NCI-H345 treated with DMSO at 0.1 percent for 48 hours (cell line): Measurements from ENCODE around the gene NSF.
"Not testable (repeated sequence)": the region's sequence is repeated elsewhere in the genome, so short reads cannot be mapped to it uniquely, and the experiment has no call there.

Experiments used
- DNase-seq: peaks from one replicate; lab custom pipeline; 2025; ENCODE audit not compliant: unreplicated experiment; lab: John Stamatoyannopoulos, UW

Gene NSF

DNA sequence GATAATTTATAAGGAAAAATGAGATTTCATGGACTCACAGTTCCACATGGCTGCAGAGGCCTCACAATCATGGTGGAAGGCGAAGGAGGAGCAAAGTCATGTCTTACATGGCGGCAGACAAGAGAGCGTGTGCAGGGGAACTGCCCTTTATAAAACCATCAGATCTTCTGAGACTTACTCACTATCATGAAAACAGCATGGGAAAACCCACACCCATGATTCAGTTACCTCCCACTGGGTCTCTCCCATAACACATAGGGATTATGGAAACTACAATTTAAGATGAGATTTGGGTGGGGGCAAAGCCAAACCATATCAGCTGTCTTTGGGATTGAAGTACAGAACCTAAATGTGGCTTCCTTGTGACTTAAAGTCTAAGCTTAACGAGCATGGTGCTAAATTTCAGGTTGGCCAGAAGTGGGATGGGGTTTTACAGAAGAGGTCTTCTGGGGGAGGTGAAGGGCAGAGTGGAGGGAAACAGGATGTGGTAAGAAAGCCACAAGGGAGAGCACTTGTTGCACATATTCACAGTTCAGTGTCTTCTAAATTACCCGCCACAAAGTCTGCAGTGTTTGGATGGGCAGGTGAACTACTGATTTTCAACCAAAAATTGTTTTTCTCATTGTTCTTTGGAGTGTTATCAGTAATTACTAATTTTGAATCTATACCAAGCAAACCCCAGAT is 38.4 kb downstream of the NSF start:
- not testable (repeated sequence) for DNase-seq

DNA sequence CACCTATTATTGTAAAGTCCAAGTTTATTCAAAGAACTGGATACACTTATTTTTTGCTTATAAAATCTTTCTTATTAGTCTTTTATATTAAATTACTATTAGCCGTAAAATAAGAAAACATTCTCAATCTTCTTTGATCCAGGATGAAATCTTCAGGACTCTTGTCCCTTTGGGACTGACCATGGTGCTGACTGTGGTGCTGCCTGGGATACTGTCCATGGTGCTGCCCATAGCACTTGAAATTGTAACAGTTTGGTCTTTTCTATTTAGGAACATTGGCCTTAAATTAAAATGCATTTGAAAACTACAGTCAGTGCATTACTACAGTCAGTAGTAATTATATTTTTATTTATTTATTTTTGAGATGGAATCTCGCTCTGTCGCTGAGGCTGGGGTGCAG is 41.7 kb downstream of the NSF start:
- not testable (repeated sequence) for DNase-seq

DNA sequence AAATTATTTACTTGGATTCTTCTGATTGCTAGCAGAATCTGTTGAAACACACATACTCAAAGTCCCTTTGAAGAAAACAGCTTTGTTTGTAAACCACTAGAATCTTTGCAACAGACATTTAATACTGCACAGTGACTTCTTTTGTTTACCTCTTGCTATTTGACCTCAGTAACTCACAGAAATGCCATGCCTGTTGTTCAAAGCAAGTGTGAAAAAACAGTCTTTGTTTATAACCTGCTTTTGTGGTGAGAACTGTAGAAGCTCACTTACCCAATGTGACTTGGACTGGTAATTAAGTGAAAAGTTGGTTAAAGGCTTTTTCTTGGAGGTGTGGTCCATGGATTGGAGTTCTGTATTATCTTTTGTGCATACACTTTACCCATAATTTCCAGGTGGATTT is 44.4 kb downstream of the NSF start:
- not testable (repeated sequence) for DNase-seq

DNA sequence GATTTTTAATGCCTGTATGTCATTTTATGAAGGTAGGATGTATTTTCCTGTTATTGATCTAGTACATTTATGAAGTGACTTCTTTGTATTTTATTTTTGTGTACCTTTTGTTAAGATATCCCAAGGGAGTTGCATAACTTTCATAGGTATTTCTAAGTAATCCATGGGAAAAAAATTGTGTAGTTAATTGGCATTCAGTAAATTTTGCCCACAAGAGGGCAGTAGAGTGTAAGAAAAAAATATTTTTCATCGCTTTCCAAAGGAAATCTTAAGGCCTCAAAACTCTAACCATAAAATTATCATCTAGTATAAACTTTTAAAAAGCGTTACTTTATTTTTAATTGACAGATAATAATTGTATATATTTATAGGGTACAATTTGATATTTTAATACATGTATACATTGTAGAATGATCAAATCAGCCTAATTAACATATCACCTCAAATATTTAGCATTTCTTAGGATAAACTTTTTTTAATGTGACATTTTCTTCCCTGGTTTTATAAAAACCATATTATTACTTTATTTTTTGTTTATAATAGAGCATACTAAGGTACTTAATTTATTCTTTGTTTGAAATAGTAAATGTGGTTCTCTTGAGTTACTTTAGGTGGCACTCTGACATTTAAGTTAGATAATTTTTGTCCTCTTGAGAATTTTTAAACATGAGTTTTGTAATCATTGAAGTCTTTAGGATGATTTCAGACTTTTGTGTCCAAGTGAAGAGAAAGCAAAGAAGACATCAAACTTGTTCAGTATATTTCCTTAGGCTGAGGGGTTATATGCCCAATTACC is 51.6 kb downstream of the NSF start:
- not testable (repeated sequence) for DNase-seq

DNA sequence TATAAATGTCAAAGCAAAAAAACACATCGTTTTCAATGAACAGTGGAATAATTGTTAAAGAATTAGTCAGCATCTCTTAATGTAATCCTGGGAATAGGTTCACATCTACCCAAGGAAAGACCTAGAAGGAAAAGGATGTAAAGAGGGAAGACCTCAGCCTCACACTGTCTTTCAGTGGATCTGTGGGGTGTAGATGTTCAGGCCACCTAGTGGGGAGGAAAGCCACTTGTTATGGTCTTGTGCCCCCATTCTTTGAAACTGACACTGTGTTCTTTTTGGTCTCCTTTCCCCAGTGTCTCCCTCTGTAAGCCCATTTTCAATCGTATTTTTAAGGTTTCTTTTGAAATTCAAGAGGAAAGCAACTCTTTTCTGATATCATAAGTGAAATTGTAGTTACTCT is 56.8 kb downstream of the NSF start:
- not testable (repeated sequence) for DNase-seq

DNA sequence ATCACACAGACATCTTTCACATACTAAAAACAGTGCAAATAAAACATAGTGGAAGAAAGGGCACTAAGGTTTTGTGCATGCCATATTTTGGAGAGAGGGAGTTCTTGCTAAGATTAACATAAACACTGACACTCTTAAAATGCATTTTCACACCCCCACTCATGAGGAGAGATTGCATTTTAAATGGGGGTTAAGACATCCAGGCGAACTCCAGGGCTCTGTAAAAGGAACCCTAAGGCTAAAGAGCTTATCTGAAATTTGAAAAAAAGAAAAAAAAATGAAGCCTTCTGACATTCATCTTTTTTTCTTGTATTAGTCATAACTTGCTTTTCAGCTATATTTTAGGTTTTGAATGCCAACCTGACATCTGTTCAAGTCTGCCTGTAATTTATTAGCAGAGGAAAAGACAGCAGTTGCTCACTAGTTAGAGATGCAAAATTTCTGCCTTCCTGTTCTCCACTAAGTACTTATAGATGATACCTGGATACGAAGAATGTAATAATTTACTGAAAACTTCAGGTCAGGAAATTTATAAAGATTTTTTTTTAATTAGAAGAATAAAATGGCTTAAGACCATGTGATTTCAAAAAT is 57.3 kb downstream of the NSF start:
- DNase-seq: not testable (repeated sequence)

DNA sequence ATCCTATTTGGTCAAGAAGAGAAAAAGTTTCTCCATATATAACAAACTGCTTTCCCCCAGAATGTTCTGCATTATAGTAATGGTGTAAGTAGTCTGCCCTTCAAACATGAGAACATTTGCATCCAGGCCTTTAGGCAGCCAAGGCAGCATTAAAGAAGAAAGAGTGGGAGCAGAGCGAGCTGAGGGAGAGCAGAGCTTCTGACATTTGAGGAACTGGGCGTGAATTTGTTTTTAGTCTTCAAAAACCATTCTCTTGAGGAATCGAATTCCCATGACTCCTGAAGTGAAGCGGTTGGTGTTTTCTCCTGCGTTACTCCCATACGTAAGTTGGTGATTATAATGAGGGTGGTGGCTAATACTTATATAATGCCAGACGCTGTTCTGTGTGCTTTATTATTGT is 58.8 kb downstream of the NSF start:
- DNase-seq: not testable (repeated sequence)

DNA sequence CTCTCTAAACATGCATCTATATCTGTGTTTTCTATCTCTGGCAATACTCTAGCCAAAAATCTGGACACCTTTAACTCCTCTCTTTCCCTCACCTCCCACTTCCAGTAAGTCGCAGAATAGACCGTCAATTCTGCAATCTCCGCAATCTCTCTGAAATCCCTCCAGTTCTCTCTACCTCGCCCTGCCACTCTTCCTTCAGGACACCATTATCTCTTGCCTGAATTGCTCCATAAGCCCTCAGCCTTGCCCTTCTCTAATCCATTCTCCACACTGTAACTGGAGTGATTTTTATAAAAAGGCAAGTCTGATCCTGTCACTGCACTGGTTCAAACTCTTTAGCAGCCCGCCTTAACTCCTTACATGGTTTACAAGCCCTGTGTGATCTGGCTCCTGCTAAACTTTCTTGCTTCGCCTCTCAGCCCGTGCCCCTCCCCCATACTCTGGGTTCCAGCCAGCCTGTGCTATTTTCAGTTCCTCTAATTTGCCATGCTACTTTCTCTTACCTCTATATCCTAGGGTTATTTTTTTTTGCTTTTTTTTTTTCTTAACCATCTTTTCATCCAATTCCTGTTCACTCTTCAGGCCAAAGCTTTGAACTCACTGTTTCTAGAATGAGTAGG is 61.7 kb downstream of the NSF start:
- not testable (repeated sequence) for DNase-seq

DNA sequence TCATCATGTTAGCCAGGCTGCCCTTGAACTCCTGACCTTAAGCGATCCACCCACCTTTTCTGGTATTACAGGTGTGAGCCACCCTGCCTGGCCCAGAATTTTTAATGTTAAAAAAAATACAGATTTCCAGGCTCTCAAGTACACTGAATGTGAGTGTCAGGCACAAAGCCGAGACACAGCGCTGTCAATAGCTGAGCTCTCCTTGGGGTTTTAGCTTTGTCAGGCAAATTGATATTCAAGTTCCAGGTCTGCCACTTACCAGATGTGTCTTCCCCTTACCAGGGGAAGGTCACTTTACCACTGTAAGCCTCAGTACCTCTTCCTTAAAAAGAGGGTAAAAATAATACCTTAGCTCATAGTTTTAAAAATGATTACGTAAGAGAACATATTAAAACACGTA is 67.8 kb downstream of the NSF start:
- not testable (repeated sequence) for DNase-seq

DNA sequence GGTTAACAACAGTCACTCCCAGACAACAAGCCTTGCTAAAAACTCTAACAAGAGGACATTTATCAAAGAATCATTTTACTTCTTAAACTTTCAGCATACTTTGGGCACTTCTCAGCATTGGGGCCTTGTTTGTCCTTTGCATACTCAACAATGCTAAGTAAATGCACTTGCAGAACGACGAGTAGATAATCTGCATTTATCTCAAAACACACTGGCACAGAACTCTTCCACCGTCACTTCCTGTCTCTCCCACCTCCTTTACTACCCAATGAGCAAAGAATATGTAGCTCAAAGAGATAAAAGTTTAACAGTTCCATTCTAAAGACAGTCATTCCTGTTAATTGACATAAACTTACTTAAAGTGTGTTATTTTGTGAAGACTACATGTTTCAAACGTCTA is 69.2 kb downstream of the NSF start:
- not testable (repeated sequence) for DNase-seq

DNA sequence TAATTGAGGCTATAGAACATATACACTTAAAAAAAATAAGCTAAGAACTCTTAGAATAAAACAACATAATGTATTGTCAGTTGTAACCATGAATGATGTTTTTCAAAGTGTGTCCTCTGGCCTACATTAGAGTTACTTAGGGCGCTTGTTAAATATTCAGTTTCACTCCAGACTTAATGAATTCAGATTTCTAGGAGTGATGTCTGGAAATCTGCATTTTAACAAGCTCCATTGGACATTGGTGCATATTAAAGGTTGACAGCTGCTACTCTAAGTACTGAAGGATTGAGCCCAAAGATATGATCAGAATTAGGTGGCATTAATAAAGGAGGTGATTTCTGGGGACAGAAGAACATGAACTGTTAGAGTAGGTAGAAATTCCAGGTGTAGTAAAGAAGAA is 72.7 kb downstream of the NSF start:
- not testable (repeated sequence) for DNase-seq

DNA sequence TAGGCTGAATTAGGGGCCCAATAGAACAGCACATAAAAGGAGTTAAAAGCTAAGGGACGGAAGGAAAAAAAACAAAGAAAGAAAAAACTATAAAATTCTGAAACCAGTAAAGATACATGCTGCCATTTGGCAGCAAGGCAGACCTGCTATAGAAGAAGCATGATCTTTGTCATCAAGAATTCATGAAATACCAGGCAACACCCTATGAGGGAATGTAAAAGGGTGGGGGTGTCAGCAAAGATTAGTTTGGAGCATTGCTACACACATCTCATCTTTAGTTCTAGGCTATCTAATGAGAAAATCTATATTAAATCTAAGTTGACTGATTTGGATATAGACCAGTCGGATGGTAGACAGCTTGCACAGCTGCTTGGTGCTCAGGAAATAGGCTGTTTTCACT is 73.1 kb downstream of the NSF start:
- DNase-seq: not testable (repeated sequence)

DNA sequence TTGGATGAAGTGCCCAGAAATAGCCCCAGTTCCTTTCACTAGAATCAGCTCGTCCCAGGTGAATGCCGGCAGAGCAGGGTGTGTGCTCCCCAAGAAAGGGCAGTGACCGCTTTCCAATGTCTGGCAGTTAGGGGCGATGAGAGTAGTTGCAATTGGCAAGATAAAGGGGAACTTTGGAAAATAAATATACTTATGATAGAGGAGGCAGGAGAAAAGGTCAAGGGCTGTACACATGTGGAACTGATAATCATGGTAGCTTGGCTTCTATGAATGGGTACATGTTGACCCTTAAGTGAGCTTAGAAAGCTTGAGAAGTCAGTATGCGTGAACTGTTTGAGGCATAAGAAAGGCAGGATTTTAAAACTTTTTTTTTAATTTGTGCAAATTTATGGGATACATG is 75.5 kb downstream of the NSF start:
- not testable (repeated sequence) for DNase-seq

DNA sequence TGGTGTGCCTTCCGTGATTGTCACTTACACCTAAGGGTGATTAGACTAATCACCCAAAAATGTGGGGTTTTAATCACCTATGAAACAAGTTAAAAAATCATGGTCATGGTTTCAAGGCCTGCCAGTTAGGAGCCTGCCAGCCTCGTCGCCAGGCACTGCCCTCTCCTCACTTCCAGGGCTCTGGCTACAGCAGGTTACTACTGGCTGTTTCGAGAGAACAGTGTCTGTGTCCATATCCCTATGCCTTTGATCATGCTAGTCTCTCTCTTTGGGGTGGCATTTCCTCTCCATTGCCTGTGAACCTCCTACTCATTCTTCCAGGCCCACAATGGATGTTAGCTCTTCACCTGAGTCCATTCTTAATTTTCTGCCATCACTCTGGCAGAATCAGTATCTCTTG is 80.3 kb downstream of the NSF start:
- not testable (repeated sequence) for DNase-seq

DNA sequence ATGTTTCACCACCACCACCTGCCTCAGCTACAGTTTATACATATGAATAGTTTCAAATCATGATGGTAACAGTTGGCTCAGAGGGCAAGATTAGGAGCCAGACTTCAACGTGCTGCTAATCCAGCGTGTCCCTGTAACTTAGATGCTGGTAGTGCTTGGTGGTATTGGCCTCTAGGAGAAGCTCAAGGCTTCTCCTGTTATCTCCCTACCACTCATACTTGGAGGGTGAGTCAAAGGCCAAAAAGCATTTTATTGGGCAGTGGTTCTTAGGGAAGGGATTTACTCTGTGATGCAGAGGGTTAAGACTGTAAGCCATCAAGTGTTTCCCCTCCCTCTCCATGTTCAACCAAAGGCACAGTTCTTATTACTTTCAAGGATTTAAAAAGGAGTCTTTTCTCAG is 82.3 kb downstream of the NSF start:
- not testable (repeated sequence) for DNase-seq

DNA sequence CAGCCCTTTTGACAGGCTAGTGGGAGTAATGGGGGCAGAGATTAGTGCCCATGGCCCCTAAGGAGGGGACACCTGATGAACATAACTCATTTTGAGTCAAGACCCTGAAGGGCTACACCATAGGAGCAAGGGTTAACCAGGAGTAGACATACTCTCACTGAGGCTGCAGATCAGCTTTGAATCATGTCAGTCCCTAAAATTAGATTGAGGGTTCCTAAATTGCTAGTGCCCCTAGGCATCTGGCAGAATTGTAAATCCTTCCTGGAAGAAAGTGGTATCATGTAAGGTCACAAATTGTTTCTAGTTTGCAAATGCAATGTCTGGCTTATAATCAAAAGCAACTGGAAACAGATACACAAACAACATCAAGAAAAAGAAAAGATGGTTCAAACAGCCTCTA is 87.3 kb downstream of the NSF start:
- not testable (repeated sequence) for DNase-seq

DNA sequence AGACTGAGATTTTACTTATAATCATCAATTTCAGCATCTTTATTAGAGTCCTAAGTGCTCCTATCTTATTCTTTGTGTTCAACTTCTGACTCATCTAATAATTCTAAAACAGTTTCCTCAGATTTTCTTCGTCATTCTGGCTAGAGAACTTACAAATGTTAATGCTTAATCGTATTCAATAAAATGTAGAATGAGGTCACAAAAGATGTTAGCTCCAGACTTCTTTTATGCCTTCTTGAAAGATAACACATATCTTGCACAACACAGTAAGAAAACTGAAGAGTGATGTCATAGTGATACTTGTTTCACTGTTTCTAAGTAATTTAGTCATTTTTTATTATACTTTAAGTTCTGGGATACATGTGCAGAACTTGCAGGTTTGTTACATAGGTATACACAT is 93.2 kb downstream of the NSF start:
- not testable (repeated sequence) for DNase-seq

DNA sequence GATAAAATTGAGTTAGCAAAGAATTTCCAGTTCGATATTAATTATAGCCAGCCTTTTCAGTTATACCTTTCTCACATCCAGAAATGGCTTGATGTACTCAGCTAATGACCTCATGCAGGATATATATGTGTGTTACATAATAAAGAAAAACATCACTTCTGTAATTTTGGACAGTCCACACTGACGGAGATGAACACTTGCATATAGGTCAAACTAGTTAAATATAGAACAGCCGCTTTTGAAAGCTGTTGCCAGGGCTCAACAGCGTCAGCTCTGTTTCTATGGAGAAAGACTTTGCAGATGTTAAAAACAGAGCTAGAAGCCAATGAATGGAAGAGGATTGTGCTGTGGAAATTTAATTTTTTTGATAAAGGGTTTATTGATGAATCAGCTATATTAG is 94.8 kb downstream of the NSF start:
- DNase-seq: not testable (repeated sequence)

DNA sequence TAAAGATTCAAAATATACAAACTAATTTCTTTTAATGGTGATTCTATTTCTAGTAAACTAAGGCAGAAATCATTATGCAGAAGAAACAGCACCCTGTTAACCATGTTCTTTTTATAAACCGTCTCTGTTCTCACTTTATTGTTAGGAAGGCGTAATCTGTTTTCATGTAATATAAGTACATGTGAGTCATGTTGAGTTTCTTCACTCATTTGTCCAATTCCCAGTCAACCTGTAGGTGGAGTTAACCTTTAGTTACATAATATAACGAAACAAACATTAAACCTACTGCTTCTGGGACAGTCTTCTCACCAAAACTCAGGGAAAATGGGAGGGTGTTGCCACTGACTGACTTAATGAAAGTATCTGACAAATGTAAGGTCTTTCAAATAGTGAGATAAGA is 101.7 kb downstream of the NSF start:
- DNase-seq: not testable (repeated sequence)

DNA sequence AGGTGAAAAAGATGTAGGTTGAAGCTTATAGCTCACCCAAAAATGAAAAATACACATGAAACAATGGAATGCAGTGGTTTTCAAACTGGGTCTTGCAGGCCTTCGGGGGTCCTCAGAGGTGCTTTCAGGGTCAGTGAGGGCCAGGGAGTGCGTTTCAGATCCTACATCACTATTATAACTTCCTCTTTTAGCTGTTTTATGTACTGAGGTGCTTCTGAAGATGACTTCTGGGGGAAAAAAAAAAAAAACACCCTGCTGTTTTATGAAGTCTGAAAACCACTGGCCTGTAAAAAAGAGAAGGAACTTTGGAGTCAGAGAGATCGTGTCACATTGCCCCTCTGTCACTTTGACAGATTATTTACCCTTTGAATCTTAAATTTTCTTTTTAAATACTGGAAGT is 102.8 kb downstream of the NSF start:
- not testable (repeated sequence) for DNase-seq

DNA sequence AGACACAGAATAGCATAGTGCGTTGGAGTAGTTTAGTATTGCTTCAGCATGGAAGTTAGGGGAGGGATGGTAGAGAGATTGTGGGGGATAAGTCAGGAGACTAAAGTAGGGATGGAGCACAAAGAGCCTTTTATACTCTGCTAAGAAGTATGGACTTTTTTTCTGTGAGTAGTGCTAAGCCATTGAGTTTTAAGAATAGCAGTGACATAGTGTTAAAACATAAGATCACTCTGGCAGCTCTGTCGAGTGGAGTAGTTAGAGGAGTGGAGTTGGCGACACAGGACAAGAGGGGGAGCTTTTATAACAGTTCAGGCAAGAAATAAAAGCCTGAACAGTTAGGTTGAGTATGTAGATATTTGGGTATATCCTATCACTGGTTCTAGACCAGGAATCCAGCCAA is 106.1 kb downstream of the NSF start:
- DNase-seq: not testable (repeated sequence)

DNA sequence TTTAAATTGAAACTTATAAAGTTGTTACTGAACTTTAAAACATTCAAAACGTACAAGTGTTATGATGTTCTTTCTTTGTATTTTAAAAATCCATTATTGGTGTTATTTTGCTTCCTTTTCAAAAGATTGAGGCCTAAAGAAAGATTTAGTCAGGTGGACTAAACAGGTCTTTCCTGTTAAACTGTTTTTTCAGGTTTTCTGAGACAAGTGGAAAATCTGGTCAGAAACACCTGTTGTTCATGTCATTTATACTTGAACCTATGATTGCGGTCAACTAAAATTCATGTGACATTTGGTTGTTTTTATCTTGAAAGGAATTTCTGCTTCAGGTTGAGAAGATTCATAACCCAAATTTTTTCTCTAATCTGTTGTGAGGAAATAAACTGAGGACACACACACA is 108.5 kb downstream of the NSF start:
- not testable (repeated sequence) for DNase-seq
